Spinal cord (tissue), 10 donors: ENCODE data around the gene CDH22. TPM values are rescaled to one million over a fixed set of nuclear protein-coding genes. Genes with fewer than 3 reads are reported as not detected.
A peak's percentile ranks its signal among the peaks of the same experiment; 100 is the strongest.

Source experiments
- DNase-seq, 6 donors: peaks; one replicate each; pipeline versions ENCODE4 v3.0.0 to v3.0.0-alpha.2; 2013 to 2015; ENCODE audit warnings: low spot score in 6 of 6, low read depth in 4 of 6
- H3K27ac ChIP-seq: one replicate; pipeline ENCODE4 v1.5.1; 2013; ENCODE audit warnings: low read depth, low read length, control low read depth
- H3K27me3 ChIP-seq: one replicate; pipeline ENCODE4 v1.6.1; 2013; ENCODE audit warnings: low read length; ENCODE audit not compliant: control insufficient read depth, insufficient read depth
- H3K36me3 ChIP-seq: one replicate; pipeline ENCODE4 v1.6.1; 2013; ENCODE audit warnings: low read length; ENCODE audit not compliant: control insufficient read depth, insufficient read depth
- H3K4me1 ChIP-seq: one replicate; pipeline ENCODE4 v1.6.1; 2013; ENCODE audit warnings: low read length; ENCODE audit not compliant: control insufficient read depth, insufficient read depth
- H3K4me3 ChIP-seq: one replicate; pipeline ENCODE4 v1.5.1; 2013; ENCODE audit warnings: low read depth, low read length, control low read depth
- H3K9me3 ChIP-seq: one replicate; pipeline ENCODE4 v1.6.1; 2013; ENCODE audit warnings: low read length; ENCODE audit not compliant: control insufficient read depth, insufficient read depth
- WGBS: methylation state at CpG from one replicate; pipeline ENCODE4 v1.1.5; 2013; ENCODE audit warnings: missing lambda C conversion rate; ENCODE audit not compliant: insufficient coverage; 5-methylcytosine and 5-hydroxymethylcytosine counted together
- polyA plus RNA-seq, 2 donors: library from polyadenylated mRNA; unstranded; fragments of 120-200 nt; gene quantifications; one replicate each; pipeline ENCODE4 v1.2.1, GENCODE V29; 2013; ENCODE audit not compliant: insufficient read length in 2 of 2
- total RNA-seq, 2 donors: library from RNA; depleted of rRNA in 1 of 2; stranded (reverse); fragments of 120-200 nt in 1 of 2; fragments of >200 nt in 1 of 2; gene quantifications; one replicate each; pipeline versions ENCODE4 v1.2.3 to v1.2.4, GENCODE V29; 2013 to 2014
- donor health status: healthy.

CDH22 gene
- total and polyA plus RNA-seq, 4 donors = 1.6 to 13.1 (median 7.5) TPM

DNA sequence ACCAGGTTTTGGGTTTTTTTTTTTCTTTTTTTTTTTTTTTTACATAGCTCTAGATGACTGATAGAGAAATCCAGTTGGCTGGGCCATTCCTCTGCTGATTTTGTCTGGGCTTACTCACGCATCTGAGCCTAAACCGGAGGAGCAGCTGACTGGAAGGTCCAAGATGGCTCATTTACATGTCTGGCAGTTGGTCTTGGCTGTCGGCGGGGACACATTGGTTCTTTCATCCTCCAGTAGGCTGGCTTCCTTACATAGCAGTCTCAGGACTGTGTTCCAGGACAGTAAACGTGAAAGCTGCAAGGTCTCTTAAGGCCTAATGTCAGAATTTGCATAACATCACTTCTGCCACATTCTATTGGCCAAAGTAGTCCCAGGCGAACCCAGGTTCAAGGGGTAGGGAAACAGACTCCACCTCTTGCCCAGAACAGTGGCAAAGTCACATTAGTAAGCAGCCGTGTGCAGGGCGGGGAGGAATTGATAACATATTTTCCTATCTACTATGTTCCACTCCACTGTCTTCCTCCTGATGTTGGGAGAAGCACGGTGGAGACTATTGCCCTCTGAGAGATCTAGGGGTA lies 87.0 kb downstream of the CDH22 start:
- no peak overlapping the region for H3K4me3 ChIP-seq
- no peaks in the 10 kb centered on the region for H3K9me3 ChIP-seq
- 47% methylated on average over 6 of the region's 9 CpGs for WGBS
- H3K4me1 ChIP-seq = peaks cover 36% of the 10 kb centered on the region
- H3K27me3 ChIP-seq = peaks cover 2% of the 10 kb centered on the region
- no peak overlapping the region for H3K27ac ChIP-seq
- H3K36me3 ChIP-seq = peaks cover 5% of the 10 kb centered on the region
- DNase-seq = peak in 2 of 6 donors; percentile 75 to 93

DNA sequence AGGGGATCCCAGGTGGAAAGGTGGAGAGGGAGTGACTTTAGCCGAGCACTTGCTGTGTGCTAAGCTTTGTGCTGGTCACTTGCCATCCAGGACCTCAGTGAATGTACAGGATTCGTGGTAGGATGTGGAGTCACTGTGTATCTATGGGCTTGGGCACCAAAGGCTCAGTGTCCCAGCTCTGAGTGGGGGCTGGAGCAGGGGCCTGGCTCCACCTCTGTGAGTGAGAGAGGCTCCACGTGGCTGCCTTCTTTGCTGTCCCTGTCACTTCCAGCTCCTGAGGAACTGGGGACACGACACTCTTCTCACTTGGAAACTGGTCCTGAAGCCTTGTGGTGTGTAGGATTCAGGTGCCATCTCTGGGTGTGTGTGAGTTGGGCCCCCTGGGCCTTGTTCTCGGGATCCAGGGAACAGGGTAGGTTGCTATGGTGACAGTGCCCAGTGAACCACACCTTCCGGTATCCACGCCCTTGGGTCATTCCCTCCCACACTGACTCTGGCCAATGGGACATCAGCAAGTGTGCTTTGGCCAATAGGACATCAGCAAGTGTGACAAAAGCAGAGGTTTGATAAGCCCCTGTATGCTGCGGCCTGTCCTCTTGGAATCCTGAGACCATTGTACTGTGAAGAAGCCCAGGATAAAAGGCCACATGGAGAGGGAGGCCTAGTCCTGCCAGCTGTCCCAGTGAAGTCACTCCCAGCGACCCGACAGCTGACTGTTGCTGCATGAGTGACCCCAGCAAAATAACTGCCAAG lies 87.7 kb downstream of the CDH22 start:
- no peak overlapping the region for H3K4me3 ChIP-seq
- peaks cover 5% of the 10 kb centered on the region for H3K36me3 ChIP-seq
- H3K9me3 ChIP-seq = no peaks in the 10 kb centered on the region
- peaks cover 43% of the 10 kb centered on the region for H3K4me1 ChIP-seq
- 58% methylated on average over 6 of the region's 10 CpGs for WGBS
- H3K27me3 ChIP-seq = peaks cover 2% of the 10 kb centered on the region
- no peak overlapping the region for H3K27ac ChIP-seq
- peak in 2 of 6 donors; percentile 68 to 95 for DNase-seq

DNA sequence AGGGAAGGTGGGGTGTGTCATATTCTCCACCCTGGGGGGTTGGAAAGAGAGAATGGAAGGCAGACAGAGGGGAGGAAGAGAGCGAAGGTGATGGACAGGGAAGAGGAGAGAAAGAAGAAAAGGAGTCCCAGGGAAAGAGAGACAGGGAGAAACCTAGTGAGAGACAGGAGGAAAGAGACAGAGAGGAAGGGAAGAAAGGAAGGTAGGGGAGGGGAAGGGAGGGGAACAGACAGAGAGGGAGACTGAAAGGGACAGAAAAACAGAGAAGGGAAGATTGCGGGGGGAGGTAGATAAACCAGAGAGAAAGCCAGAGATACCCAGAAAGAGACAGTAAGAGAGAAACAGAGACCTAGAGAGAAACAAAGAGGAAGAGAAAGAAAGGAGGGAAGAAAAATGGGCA lies 88.4 kb downstream of the CDH22 start:
- WGBS = 64% methylated on average over 2 of the region's 2 CpGs
- Histone ChIP-seq H3K27ac (no peak overlapping the region), H3K9me3 (no peaks in the 10 kb centered on the region), H3K36me3 (peaks cover 5% of the 10 kb centered on the region), H3K4me1 (peaks cover 44% of the 10 kb centered on the region), H3K27me3 (peaks cover 2% of the 10 kb centered on the region), H3K4me3 (no peak overlapping the region)
- no peak for DNase-seq

DNA sequence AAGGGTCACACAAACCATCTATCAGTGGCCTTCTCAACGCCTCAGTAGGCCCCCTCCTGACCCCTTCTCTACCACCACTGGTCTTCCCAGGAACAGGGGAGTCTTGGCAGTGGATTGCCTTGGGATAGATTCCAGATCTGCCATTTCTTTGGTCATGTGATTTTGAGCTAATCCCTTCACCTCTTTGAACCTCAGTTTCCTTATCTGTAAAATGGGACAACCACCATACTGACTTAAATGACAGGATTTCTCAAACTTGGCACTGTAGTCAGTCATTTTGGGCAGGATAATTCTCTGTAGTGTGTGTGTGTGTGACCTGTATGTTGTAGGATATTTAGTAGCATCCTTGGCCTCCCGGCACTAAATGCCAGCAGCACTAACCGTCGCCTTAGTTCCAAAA lies 89.1 kb downstream of the CDH22 start:
- no peak overlapping the region for H3K27ac ChIP-seq
- H3K4me1 ChIP-seq = peaks cover 51% of the 10 kb centered on the region
- WGBS = 100% methylated on average over 1 of the region's 4 CpGs
- H3K36me3 ChIP-seq = peaks cover 5% of the 10 kb centered on the region
- no peak overlapping the region for H3K4me3 ChIP-seq
- no peaks in the 10 kb centered on the region for H3K27me3 ChIP-seq
- no peak for DNase-seq
- H3K9me3 ChIP-seq = no peaks in the 10 kb centered on the region

DNA sequence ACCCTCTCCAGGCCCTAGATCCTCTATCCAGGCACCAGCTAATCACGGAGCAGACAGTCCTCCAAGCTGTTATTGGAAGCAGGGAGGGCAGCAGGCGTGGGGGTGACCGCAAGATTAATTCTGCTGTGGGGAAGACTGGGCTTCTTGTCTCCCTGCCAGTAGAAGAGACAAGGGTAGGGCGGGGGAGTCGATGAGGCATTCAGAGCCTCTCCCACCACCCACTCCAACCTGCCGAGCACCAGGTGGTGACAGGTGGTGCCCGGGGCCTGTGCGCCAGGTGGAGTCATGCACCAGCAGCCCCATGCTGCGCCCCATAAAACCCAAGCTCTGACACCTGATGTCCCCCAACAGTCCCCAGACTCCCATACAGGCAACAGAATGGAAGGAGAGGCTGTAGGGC lies 89.6 kb downstream of the CDH22 start:
- H3K27ac ChIP-seq = no peak overlapping the region
- 78% methylated on average over 4 of the region's 9 CpGs for WGBS
- H3K4me3 ChIP-seq = no peak overlapping the region
- H3K9me3 ChIP-seq = no peaks in the 10 kb centered on the region
- H3K36me3 ChIP-seq = peaks cover 5% of the 10 kb centered on the region
- DNase-seq = no peak
- H3K27me3 ChIP-seq = no peaks in the 10 kb centered on the region
- H3K4me1 ChIP-seq = peaks cover 53% of the 10 kb centered on the region

DNA sequence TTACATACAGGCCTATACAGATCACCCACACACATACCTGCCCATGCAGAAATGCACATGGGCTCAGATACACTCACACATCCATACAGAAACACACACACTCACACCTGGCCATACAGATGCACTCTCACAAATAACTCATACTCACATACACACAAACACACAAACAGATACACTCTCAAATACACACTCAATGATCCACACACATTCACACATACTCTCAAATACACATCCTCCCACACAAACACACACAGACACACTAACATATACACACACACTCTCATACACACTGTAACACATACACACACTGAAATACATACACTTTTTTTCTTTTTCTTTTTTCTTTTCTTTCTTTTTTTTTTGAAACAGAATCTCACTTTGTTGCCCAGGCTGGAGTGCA lies 90.7 kb downstream of the CDH22 start:
- H3K4me3 ChIP-seq = no peak overlapping the region
- no peaks in the 10 kb centered on the region for H3K27me3 ChIP-seq
- DNase-seq = no peak
- H3K4me1 ChIP-seq = peaks cover 49% of the 10 kb centered on the region
- H3K9me3 ChIP-seq = no peaks in the 10 kb centered on the region
- H3K36me3 ChIP-seq = peaks cover 5% of the 10 kb centered on the region
- H3K27ac ChIP-seq = no peak overlapping the region

- 97% methylated on average over 18 of the region's 22 CpGs for WGBS
- DNase-seq = no peak
- Histone ChIP-seq H3K27ac (no peak overlapping the region), H3K4me3 (no peak overlapping the region), H3K9me3 (no peaks in the 10 kb centered on the region), H3K27me3 (peaks cover 2% of the 10 kb centered on the region), H3K36me3 (peaks cover 5% of the 10 kb centered on the region), H3K4me1 (peaks cover 44% of the 10 kb centered on the region)
Observed at GRCh38 chr20:46216770-46217464, 91.4 kb downstream of the CDH22 start.

DNA sequence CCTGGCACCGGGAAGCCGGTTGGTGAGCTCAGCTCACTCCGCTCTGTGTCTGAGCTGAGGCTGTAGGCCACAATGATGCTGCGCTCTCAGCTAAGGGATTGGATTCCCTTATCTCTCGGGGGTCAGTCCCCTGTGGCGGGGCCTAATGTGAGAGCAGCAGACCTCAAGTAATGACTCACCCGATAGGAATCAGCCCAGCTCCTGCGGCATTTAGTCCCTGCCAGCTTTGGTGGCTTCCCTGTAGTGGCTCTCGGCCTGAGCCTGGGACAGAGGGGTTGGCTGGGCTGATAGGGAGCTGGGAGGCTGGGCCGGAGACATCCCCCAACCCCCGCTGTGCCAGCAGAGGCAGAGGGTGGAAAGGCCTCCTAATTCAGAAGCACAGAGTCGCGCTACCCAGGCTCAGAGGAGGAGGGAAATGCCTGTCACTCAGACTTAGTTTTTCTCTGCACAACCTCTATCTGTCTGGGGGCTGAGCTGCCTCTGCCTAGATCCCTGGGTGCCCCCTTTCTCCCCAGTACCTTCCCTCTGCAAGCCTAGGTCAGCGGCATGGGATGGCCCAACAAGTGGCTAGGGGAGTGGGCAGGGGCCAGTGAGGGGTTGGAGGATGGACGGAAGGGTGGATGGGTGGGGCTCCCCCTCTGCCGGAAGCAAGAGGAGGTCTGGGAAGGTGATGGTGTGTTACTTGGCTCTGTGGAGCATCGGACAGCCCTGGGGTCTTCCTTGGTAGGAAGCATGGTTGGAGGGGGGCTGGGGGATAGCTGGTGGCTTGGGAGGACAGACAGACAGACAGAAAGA lies 92.2 kb downstream of the CDH22 start:
- H3K4me1 ChIP-seq = peaks cover 36% of the 10 kb centered on the region
- peaks cover 2% of the 10 kb centered on the region for H3K27me3 ChIP-seq
- no peak for DNase-seq
- WGBS = 54% methylated on average over 17 of the region's 17 CpGs
- peaks cover 5% of the 10 kb centered on the region for H3K36me3 ChIP-seq
- no peaks in the 10 kb centered on the region for H3K9me3 ChIP-seq
- H3K27ac ChIP-seq = no peak overlapping the region
- H3K4me3 ChIP-seq = no peak overlapping the region

GRCh38 chr20:46214824-46215488 lies 93.3 kb downstream of the CDH22 start:
- peaks cover 2% of the 10 kb centered on the region for H3K27me3 ChIP-seq

More at GRCh38 chr20:46214824-46215488, 93.3 kb downstream of the CDH22 start:
- H3K4me3 ChIP-seq = no peak overlapping the region
- peak in 3 of 6 donors; percentile 51 to 92 (median 90) for DNase-seq
- no peak overlapping the region for H3K27ac ChIP-seq
- H3K9me3 ChIP-seq = no peaks in the 10 kb centered on the region
- H3K36me3 ChIP-seq = peaks cover 9% of the 10 kb centered on the region
- WGBS = 100% methylated on average over 1 of the region's 4 CpGs
- H3K4me1 ChIP-seq = peaks cover 28% of the 10 kb centered on the region
